Lower leg skin (tissue), 4 donors: ENCODE results near the gene CRELD1. TPM values are rescaled to one million over a fixed set of nuclear protein-coding genes. Genes with fewer than 3 reads are reported as not detected.

Experiments
- DNase-seq, 2 donors: peaks; one replicate each; pipeline ENCODE4 v3.0.0-alpha.2; 2019; ENCODE audit warnings: low spot score in 2 of 2
- H3K4me3 ChIP-seq: fragments of 200-600 bp; sonication (generic); 2 replicates; pipeline ENCODE4 v1.5.1; 2017; ENCODE audit warnings: mild to moderate bottlenecking, low read depth; ENCODE audit not compliant: poor library complexity, severe bottlenecking
- POLR2A ChIP-seq, 2 donors: fragments of 450-650 bp; IDR thresholded peaks; one replicate each; pipeline ENCODE4 v1.6.1; 2016 to 2017; ENCODE audit warnings: antibody characterized with exemption in 2 of 2, mild to moderate bottlenecking in 1 of 2, moderate library complexity in 1 of 2
- WGBS, 2 donors: methylation state at CpG; one replicate each; pipeline ENCODE4 v1.1.5; 2018; 5-methylcytosine and 5-hydroxymethylcytosine counted together
- intact Hi-C: fragments of 100-400 bp; cut with DNase I; formaldehyde crosslinking; loops from one replicate; pipeline ENCODE4 v1.15.0; 2023; ENCODE audit warnings: low total_unique reads
- total RNA-seq, 4 donors: library from RNA; depleted of rRNA; stranded (reverse); fragments of >200 nt; gene quantifications; one replicate each; pipeline ENCODE4 v1.1.0, GENCODE V29; 2016
- TF ChIP-seq, protein P1 (sequence below), 3 donors: fragments of 450-650 bp; IDR thresholded peaks; one replicate each; pipeline ENCODE4 v1.5.1; 2016; ENCODE audit warnings: antibody characterized with exemption in 3 of 3, mild to moderate bottlenecking in 3 of 3, moderate library complexity in 2 of 3

CRELD1 gene
- total RNA-seq, 4 donors from 2014 or later: 16.1 to 58.8 (median 28.3) TPM

DNA sequence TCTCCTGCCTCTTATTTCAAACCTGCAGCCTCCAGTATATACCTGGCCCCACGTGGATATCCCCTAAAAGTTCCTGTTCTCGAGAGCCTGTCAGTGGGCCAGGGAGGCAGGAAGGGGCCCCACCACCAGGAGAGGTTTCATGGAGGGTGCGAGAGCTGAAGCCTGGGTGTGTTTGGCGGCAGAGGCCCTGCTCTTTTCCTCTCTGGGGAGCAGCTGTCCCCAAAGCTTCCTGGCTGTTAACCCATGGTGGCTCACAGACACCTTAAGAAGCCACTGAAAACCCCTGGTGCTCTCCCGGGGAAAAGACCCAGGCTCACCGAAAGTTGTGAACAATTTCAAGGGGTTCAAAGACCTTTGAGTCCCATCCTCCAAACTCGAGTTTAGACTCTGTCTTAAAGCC is 17.5 kb downstream of the CRELD1 start:
- no peak overlapping the region for H3K4me3 ChIP-seq
- 34 to 48% methylated on average over 7 of the region's 7 CpGs for WGBS, 2 donors
- intact Hi-C loops: no loop called here
- TF ChIP-seq POLR2A (IDR thresholded peaks at IDR 0.05): no peak
- TF ChIP-seq, protein P1, sequence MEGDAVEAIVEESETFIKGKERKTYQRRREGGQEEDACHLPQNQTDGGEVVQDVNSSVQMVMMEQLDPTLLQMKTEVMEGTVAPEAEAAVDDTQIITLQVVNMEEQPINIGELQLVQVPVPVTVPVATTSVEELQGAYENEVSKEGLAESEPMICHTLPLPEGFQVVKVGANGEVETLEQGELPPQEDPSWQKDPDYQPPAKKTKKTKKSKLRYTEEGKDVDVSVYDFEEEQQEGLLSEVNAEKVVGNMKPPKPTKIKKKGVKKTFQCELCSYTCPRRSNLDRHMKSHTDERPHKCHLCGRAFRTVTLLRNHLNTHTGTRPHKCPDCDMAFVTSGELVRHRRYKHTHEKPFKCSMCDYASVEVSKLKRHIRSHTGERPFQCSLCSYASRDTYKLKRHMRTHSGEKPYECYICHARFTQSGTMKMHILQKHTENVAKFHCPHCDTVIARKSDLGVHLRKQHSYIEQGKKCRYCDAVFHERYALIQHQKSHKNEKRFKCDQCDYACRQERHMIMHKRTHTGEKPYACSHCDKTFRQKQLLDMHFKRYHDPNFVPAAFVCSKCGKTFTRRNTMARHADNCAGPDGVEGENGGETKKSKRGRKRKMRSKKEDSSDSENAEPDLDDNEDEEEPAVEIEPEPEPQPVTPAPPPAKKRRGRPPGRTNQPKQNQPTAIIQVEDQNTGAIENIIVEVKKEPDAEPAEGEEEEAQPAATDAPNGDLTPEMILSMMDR (IDR thresholded peaks at IDR 0.05): no peak
- no peak for DNase-seq

- no peak for TF ChIP-seq POLR2A (IDR thresholded peaks at IDR 0.05)
- TF ChIP-seq, protein P1 (IDR thresholded peaks at IDR 0.05): no peak
- no peak for DNase-seq
- intact Hi-C loops: no loop called here
- H3K4me3 ChIP-seq: no peak overlapping the region
- WGBS, 2 donors: 39 to 41% methylated on average over 10 of the region's 10 CpGs
Observed at GRCh38 chr3:9951598-9951961, 17.9 kb downstream of the CRELD1 start.

- 5 to 9% methylated on average over 26 to 40 of the region's 52 CpGs for WGBS, 2 donors
- no peak for DNase-seq
- H3K4me3 ChIP-seq: no peak within 1 kb of the TSS
- no peak for TF ChIP-seq POLR2A (IDR thresholded peaks at IDR 0.05)
- TF ChIP-seq, protein P1 (IDR thresholded peaks at IDR 0.05): no peak
- intact Hi-C loops: no loop called here
Observed at GRCh38 chr3:9951962-9952805, 18.6 kb downstream of the CRELD1 start, which contains the start of gene PRRT3. Gene PRRT3 (minus strand): TSS chr3:9952408. CDS start chr3:9950115, 2,293 bp downstream.

DNA sequence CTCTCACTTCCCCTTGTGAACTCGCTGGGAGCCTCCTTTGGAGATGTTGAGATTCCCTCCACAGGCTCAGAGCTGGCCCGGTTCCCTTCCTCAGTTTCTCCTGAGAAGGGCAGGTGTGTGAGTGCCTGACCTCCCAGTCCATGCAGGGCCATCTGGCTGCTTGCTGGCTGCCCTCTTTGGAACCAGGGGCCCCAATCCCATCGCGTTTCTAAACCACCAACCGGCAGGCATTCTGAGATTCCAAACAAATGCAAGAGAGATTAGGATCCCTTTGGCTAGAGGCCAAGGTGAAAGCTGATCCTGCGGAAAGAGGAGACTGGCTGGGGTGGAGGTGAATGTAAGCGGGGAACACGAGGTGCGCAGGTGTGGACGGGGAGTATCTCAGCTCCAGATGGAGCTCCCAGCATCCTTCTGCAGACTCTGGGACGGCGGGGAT is 21.5 kb downstream of the CRELD1 start:
- TF ChIP-seq, protein P1 (IDR thresholded peaks at IDR 0.05): no peak
- no peak for TF ChIP-seq POLR2A (IDR thresholded peaks at IDR 0.05)
- no peak for DNase-seq

DNA sequence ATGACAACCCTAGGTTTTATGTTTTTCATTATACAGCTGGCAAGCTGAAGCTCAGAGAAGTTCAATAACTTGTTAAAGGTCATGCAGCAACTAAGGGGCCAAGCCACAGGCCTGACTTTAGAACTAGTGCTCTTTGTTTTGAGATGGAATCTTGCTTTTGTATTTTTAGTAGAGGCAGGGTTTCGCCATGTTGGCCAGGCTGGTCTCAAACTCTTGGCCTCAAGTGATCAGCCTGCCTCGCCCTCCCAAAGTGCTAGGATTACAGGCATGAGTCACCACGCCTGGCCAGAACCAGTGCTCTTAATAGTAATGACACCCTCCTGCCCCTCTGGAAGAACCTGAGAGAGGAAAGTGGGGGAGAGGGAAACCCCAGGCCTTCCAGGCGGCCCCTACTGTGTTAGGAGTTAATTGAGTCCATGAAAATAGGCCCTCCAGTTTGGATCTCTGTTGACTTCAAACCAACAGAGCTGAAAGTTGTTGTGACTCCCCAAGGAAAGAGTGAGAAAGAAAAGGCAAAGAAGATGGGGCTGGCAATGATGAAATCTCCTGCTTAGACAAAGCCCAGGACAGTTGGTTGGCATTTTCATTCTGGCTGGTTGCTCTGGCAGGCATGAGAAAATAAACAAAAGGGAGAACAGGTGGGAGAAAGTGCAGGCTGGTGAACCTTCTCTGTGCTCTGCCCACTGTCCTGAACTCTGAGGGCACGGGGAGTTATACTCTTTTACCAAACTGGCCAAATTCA is 22.1 kb downstream of the CRELD1 start:
- no peak overlapping the region for H3K4me3 ChIP-seq
- no peak for DNase-seq
- WGBS, 2 donors: 74 to 80% methylated on average over 5 of the region's 5 CpGs
- no peak for TF ChIP-seq POLR2A (IDR thresholded peaks at IDR 0.05)
- TF ChIP-seq, protein P1 (IDR thresholded peaks at IDR 0.05): no peak
- intact Hi-C loops: no loop called here

More for the DNA sequence above, 21.5 kb downstream of the CRELD1 start:
- WGBS, 2 donors: 48 to 50% methylated on average over 11 to 12 of the region's 12 CpGs
- intact Hi-C loops: no loop called here
- H3K4me3 ChIP-seq: no peak overlapping the region
